Testis (tissue), 3 donors: Measurements from ENCODE around the gene TWNK. TPM values are rescaled to one million over a fixed set of nuclear protein-coding genes. Genes with fewer than 3 reads are reported as not detected.

Experiments
- DNase-seq: peaks from one replicate; pipeline ENCODE4 v3.0.0-alpha.2; 2019
- H3K27ac ChIP-seq, 2 donors: fragments of 200-600 bp; sonication (generic); one replicate each; pipeline ENCODE4 v1.5.1; 2019
- H3K27me3 ChIP-seq: fragments of 200-600 bp; sonication (generic); one replicate; pipeline ENCODE4 v1.5.1; 2019
- H3K36me3 ChIP-seq: fragments of 200-600 bp; sonication (generic); one replicate; pipeline ENCODE4 v1.5.1; 2017; ENCODE audit warnings: low read depth; ENCODE audit errors: missing control alignments
- H3K4me1 ChIP-seq: fragments of 200-600 bp; sonication (generic); one replicate; pipeline ENCODE4 v1.5.1; 2019
- H3K4me3 ChIP-seq, 2 donors: fragments of 200-600 bp; sonication (generic); one replicate each; pipeline ENCODE4 v1.5.1; 2017 to 2019
- H3K9me3 ChIP-seq: fragments of 200-600 bp; sonication (generic); one replicate; pipeline ENCODE4 v1.5.1; 2017
- POLR2A ChIP-seq: fragments of 450-650 bp; IDR thresholded peaks from one replicate; pipeline ENCODE4 v1.6.1; 2017; ENCODE audit warnings: antibody characterized with exemption, mild to moderate bottlenecking, moderate library complexity
- WGBS, 2 donors: methylation state at CpG; one replicate each; pipeline ENCODE4 v1.1.5; 2018; 5-methylcytosine and 5-hydroxymethylcytosine counted together
- intact Hi-C: fragments of 100-400 bp; cut with DNase I; formaldehyde crosslinking; loops from one replicate; pipeline ENCODE4 v1.15.1; 2023; ENCODE audit warnings: low total_unique reads
- polyA plus RNA-seq: library from polyadenylated mRNA; stranded (reverse); fragments of 350-450 nt; fragmentation: Illumina TruSeq; extraction: RNeasy Lipid Tissue Mini Kit (QIAGEN cat#74804); gene quantifications from one replicate; pipeline ENCODE4 v1.2.3, GENCODE V29; 2014; ENCODE audit warnings: low read depth, low replicate concordance; ENCODE audit not compliant: insufficient read depth
- total RNA-seq, 2 donors: library from RNA; depleted of rRNA; stranded (reverse); fragments of >200 nt; gene quantifications; one replicate each; pipeline ENCODE4 v1.2.3, GENCODE V29; 2016
- TF ChIP-seq, protein P1 (sequence below), 3 experiments: fragments of 450-650 bp in 2 of 3; fragments of 200-600 bp in 1 of 3; sonication (generic) in 1 of 3; IDR thresholded peaks; one replicate each; pipeline ENCODE4 v1.5.1; 2016 to 2019; ENCODE audit warnings: antibody characterized with exemption in 3 of 3, mild to moderate bottlenecking in 2 of 3, moderate library complexity in 1 of 3

The TWNK gene
- total and polyA plus RNA-seq, 3 donors from 2014 or later, result 24.4 to 31.1 (median 26.4) TPM

DNA sequence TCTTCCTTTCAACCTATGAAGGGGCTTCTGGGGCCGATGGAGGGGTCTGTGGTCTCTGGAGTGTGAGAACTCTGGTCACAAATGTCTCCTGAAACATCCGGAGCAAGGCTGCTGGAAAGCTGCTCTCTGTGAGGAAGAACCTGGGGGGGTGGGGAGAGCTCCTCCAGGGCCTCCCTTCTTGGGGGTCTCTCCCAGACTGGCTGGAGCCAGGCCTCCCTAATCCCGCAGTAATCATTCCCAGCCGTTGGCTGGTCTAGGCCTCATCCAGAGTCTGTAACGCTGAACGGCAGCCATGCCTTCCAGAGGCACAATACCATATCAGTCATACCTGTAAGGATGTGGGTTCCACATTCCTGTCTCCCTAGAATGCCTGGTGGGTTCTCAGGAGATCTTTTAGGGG lies 7.8 kb downstream of the TWNK start:
- peaks cover 13% of the 10 kb centered on the region for H3K4me1 ChIP-seq
- no peak for DNase-seq
- no peaks in the 10 kb centered on the region for H3K36me3 ChIP-seq
- no peak for TF ChIP-seq POLR2A
- peak overlapping the region in 1 of 2 donors; percentile 24 for H3K27ac ChIP-seq
- H3K9me3 ChIP-seq, result no peaks in the 10 kb centered on the region
- WGBS, 2 donors, result 35 to 55% methylated on average over 6 of the region's 6 CpGs
- no peak overlapping the region for H3K4me3 ChIP-seq
- H3K27me3 ChIP-seq, result no peaks in the 10 kb centered on the region
- intact Hi-C loops, result no loop called here

DNA sequence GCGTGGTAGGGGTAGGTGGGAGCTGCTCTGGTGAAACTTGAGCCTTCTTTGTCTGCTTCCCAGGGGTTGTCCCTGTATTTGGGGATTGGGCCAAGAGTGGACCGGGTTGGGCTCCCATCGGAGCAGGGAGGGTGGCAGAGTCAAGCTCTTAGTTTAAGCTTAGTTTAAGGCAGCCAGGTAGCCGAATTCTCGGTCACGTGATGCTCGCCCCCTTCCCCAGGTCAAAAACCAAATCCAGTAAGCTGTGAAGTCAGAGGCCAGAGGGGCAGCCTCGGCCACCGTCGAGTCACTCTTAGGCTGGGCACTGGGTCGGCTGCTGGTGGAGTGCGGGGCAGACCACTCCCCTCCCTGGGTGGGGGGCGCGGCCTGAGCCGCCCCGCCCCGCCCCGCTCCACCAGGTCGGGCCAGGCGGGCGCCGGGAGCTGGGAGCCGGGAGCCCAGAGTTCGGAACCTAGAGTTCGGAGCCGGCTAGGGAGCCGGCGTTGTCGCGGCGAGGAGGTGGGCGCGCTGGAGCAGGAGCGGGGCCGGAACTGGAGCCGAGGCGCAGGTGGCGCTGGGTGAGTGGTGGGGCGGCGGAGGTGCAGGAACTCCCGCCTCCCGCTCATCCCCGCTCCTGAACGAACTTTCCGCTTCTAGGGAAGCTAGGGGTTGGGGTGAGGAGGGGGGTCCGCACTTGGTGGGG lies 9.5 kb downstream of the TWNK start:
- DNase-seq, result peak; percentile 46
- peaks cover 26% of the 10 kb centered on the region for H3K4me1 ChIP-seq
- intact Hi-C loops, result no loop called here
- peak overlapping the region; percentile 99 to 100 for H3K27ac ChIP-seq
- WGBS, 2 donors, result 9 to 17% methylated on average over 14 to 33 of the region's 46 CpGs
- H3K9me3 ChIP-seq, result no peaks in the 10 kb centered on the region
- H3K27me3 ChIP-seq, result no peaks in the 10 kb centered on the region
- no peak for TF ChIP-seq POLR2A
- TF ChIP-seq, protein P1, sequence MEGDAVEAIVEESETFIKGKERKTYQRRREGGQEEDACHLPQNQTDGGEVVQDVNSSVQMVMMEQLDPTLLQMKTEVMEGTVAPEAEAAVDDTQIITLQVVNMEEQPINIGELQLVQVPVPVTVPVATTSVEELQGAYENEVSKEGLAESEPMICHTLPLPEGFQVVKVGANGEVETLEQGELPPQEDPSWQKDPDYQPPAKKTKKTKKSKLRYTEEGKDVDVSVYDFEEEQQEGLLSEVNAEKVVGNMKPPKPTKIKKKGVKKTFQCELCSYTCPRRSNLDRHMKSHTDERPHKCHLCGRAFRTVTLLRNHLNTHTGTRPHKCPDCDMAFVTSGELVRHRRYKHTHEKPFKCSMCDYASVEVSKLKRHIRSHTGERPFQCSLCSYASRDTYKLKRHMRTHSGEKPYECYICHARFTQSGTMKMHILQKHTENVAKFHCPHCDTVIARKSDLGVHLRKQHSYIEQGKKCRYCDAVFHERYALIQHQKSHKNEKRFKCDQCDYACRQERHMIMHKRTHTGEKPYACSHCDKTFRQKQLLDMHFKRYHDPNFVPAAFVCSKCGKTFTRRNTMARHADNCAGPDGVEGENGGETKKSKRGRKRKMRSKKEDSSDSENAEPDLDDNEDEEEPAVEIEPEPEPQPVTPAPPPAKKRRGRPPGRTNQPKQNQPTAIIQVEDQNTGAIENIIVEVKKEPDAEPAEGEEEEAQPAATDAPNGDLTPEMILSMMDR (IDR thresholded peaks at IDR 0.05), result no peak
- peak overlapping the region; percentile 76 to 97 for H3K4me3 ChIP-seq
- H3K36me3 ChIP-seq, result no peaks in the 10 kb centered on the region

DNA sequence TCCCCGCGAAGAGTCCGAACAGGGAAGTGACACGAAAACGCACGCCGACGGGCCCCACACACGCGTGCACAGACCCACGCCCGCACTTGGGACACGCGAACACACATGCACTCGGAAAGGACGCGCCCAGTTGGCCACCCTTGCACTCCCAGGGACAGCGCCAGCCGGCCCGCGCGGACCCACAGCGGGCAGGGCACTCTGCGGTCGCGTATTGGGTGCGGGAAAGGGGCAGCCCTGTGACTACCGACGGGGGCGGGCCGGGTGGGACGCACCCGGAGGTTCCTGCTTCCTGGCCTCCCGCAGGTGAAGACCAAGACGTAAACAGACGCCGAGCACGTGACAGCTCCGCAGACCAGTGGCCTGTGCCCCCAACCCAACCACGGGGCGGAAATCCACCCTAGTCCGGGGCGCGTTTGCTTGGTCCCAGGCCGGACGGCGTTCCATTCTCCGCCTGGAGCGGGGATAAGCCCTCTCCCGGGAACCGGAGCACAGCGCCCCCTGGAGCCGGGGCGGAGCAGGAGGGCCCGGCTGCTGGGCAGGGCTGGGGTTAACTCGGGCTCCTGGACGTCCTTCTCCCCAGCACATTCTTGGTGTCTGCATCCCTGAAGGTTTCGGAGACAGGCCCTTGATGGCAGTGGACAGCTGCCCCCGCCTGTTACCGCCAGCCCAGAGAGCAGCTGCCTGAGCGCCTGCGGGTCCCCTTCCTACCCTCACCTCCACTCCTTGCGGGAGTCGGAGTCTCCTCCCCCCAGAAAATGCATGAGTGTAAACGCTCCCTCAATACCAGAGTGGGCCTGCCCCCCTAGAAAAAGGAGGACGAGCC lies 10.2 kb downstream of the TWNK start:
- Histone ChIP-seq H3K27ac (peak overlapping the region; percentile 99 to 100), H3K4me3 (peak overlapping the region; percentile 76 to 97), H3K9me3 (no peaks in the 10 kb centered on the region), H3K4me1 (peaks cover 34% of the 10 kb centered on the region), H3K27me3 (no peaks in the 10 kb centered on the region), H3K36me3 (no peaks in the 10 kb centered on the region)
- TF ChIP-seq POLR2A, result no peak
- TF ChIP-seq, protein P1 (IDR thresholded peaks at IDR 0.05), result peak; percentile 81 to 88 (median 83)
- intact Hi-C loops, result no loop called here
- DNase-seq, result peak; percentile 76
- 0% methylated on average over 31 to 49 of the region's 66 CpGs for WGBS, 2 donors

DNA sequence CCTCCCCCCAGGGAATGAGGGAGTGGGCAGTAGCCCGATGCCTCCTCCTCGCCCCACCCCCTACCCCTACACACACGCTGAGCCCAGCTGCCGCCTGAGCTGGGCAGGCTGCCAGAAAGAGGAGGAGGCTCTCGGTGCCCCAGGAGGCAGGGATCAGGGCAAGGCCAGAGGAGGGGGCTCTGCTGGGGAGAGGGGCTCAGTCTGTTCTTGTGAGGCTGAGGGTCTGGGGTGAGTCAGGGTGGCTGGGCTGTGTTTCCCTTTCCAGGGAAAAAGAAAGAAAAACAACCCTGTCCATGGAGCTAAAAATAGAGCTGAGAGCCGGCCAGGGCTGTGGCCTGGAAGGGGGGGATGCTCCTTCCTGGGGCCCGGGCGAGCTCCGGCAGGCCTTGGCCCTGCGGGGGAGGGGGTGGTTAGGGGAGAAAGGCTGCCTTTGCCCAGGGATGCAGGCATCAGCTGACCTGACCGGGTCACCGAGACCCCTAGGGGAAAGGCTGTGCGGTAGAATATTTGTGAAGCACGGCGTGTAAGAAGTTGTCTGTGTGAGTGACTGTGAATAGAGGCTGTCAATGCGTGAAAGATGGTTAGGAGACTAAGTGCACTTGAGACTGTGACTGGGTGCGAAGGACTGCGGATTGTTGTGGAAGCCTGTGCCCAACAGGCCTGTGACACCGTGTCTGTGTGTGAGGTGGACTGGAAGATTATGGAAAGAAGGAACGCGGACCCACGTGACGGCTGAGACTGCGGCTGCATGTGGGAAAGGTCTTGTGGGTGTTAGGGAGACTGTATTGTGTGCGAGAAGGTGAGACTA lies 11.0 kb downstream of the TWNK start:
- Histone ChIP-seq H3K9me3 (no peaks in the 10 kb centered on the region), H3K27ac (peak overlapping the region; percentile 99 to 100), H3K4me1 (peaks cover 35% of the 10 kb centered on the region), H3K27me3 (no peaks in the 10 kb centered on the region), H3K36me3 (no peaks in the 10 kb centered on the region), H3K4me3 (peak overlapping the region; percentile 76 to 97)
- intact Hi-C loops, result no loop called here
- no peak for TF ChIP-seq POLR2A
- TF ChIP-seq, protein P1 (IDR thresholded peaks at IDR 0.05), result no peak
- 0 to 1% methylated on average over 21 to 25 of the region's 25 CpGs for WGBS, 2 donors
- DNase-seq, result peak; percentile 92
